Aorta (tissue), 5 donors: Measurements from ENCODE around the gene NRP2. TPM values are rescaled to one million over a fixed set of nuclear protein-coding genes. Genes with fewer than 3 reads are reported as not detected.

Experiments used
- ATAC-seq: fragments of 200-7000 bp; cut with Tn5 transposase; one replicate; pipeline ENCODE4 v1.9.1; 2022; ENCODE audit warnings: moderate library complexity; ENCODE audit not compliant: low FRiP score
- DNase-seq, 2 donors: peaks; one replicate each; pipeline ENCODE4 v3.0.0-alpha.2; 2020
- H3K27ac ChIP-seq, 2 donors: one replicate each; pipeline ENCODE4 v1.5.1; 2013; ENCODE audit warnings: low read length in 2 of 2, mild to moderate bottlenecking in 2 of 2, moderate library complexity in 2 of 2, control low read depth in 1 of 2, inconsistent platforms in 1 of 2, low read depth in 1 of 2
- H3K27me3 ChIP-seq, 2 donors: one replicate each; pipeline ENCODE4 v1.6.1; 2013; ENCODE audit warnings: control low read depth in 1 of 2, low read length in 1 of 2, mild to moderate bottlenecking in 1 of 2, moderate library complexity in 1 of 2; ENCODE audit not compliant: insufficient read depth in 2 of 2, control insufficient read depth in 1 of 2
- H3K36me3 ChIP-seq, 2 donors: one replicate each; pipeline ENCODE4 v1.6.1; 2013; ENCODE audit warnings: control low read depth in 1 of 2, low read length in 1 of 2, mild to moderate bottlenecking in 1 of 2; ENCODE audit not compliant: insufficient read depth in 2 of 2, control insufficient read depth in 1 of 2
- H3K4me1 ChIP-seq, 2 donors: one replicate each; pipeline ENCODE4 v1.6.1; 2013; ENCODE audit warnings: low read length in 2 of 2, control low read depth in 1 of 2, mild to moderate bottlenecking in 1 of 2, moderate library complexity in 1 of 2; ENCODE audit not compliant: insufficient read depth in 2 of 2, control insufficient read depth in 1 of 2
- H3K4me3 ChIP-seq, 2 donors: one replicate each; pipeline ENCODE4 v1.5.1; 2013; ENCODE audit warnings: low read length in 2 of 2, control low read depth in 1 of 2, mild to moderate bottlenecking in 1 of 2
- H3K9me3 ChIP-seq: one replicate; pipeline ENCODE4 v1.6.1; 2013; ENCODE audit warnings: mild to moderate bottlenecking, low read length; ENCODE audit not compliant: control insufficient read depth
- WGBS, 2 donors: extraction: QIAGEN DNeasy Blood & Tissue Kit; methylation state at CpG; one replicate each; pipeline ENCODE4 v1.1.7; 2013; 5-methylcytosine and 5-hydroxymethylcytosine counted together
- intact Hi-C, 2 donors: fragments of 100-400 bp; cut with DNase I; formaldehyde crosslinking; loops; one replicate each; pipeline versions ENCODE4 v1.14.2 to v1.15.0; 2022
- polyA plus RNA-seq, 2 donors: library from polyadenylated mRNA; stranded (reverse); fragments of 200-250 nt; gene quantifications; one replicate each; pipeline ENCODE4 v1.2.3, GENCODE V29; 2013
- total RNA-seq, 2 donors: library from RNA; stranded (reverse); fragmentation: NEBNext Ultra II Directional; extraction: Animal tissue kit (Norgen Biotek cat#: 25700); gene quantifications; one replicate each; pipeline ENCODE4 v1.2.1, GENCODE V29; 2021
- donor health status: healthy with polysubstance abuse.
- donor health status: Bipolar disorder and iron deficiency.
- donor health status: DM: no; HTN: no; CAD: no.
- donor health status: DM: no; HTN: no; CAD: no.
- donor health status: DM: yes; HTN: yes; CAD: no.

NRP2 gene
- total and polyA plus RNA-seq, 4 donors: 13.6 to 67.3 (median 28.5) TPM

- DNase-seq (no peak), ATAC-seq (no peak)
- H3K27ac ChIP-seq: peak overlapping the region in 1 of 2 donors; percentile 29
- intact Hi-C loops: loop anchor here in 1 of 2 donors (5.0 kb wide), 1 partner anchor 164 kb away; no protein-coding TSS in a partner anchor
- no peak overlapping the region for H3K4me3 ChIP-seq
- no peaks in the 10 kb centered on the region for H3K9me3 ChIP-seq
- H3K27me3 ChIP-seq: no peaks in the 10 kb centered on the region
- peaks cover 6% of the 10 kb centered on the region in 2 donors for H3K4me1 ChIP-seq
- H3K36me3 ChIP-seq: peaks cover 0 to 13% of the 10 kb centered on the region in 2 donors
Measured at GRCh38 chr2:205762881-205763280, 80.6 kb downstream of the NRP2 start.

- Histone ChIP-seq H3K27me3 (no peaks in the 10 kb centered on the region), H3K36me3 (peaks cover 0 to 15% of the 10 kb centered on the region in 2 donors), H3K4me1 (peaks cover 2% of the 10 kb centered on the region in 2 donors), H3K9me3 (no peaks in the 10 kb centered on the region), H3K4me3 (no peak overlapping the region), H3K27ac (peak overlapping the region in 1 of 2 donors; percentile 4)
- intact Hi-C loops: loop anchor here in 1 of 2 donors (5.0 kb wide), 1 partner anchor 164 kb away; no protein-coding TSS in a partner anchor
- peak; percentile 19 for ATAC-seq
- 36 to 40% methylated on average over 21 of the region's 21 CpGs for WGBS, 2 donors
- peak; percentile 62 to 82 for DNase-seq
Measured at GRCh38 chr2:205763708-205764211, 81.5 kb downstream of the NRP2 start.

GRCh38 chr2:205764270-205764746 is 82.0 kb downstream of the NRP2 start:
- WGBS, 2 donors: 71 to 74% methylated on average over 8 of the region's 8 CpGs
- H3K36me3 ChIP-seq: peaks cover 0 to 15% of the 10 kb centered on the region in 2 donors
- ATAC-seq (no peak), DNase-seq (no peak)
- intact Hi-C loops: loop anchor here in 1 of 2 donors (5.0 kb wide), 1 partner anchor 163 kb away; no protein-coding TSS in a partner anchor
- H3K4me3 ChIP-seq: no peak overlapping the region
- peaks cover 0 to 3% of the 10 kb centered on the region in 2 donors for H3K4me1 ChIP-seq
- H3K9me3 ChIP-seq: no peaks in the 10 kb centered on the region
- no peaks in the 10 kb centered on the region for H3K27me3 ChIP-seq
- peak overlapping the region in 1 of 2 donors; percentile 14 for H3K27ac ChIP-seq

- ATAC-seq (no peak), DNase-seq (no peak)
- Histone ChIP-seq H3K36me3 (peaks cover 0 to 15% of the 10 kb centered on the region in 2 donors), H3K27ac (no peak overlapping the region), H3K4me3 (no peak overlapping the region), H3K4me1 (peaks cover 0 to 2% of the 10 kb centered on the region in 2 donors), H3K27me3 (no peaks in the 10 kb centered on the region), H3K9me3 (no peaks in the 10 kb centered on the region)
- intact Hi-C loops: loop anchor here (5.0 kb wide), 1 partner anchor 122 kb away; no protein-coding TSS in a partner anchor
- 85 to 93% methylated on average over 8 of the region's 8 CpGs for WGBS, 2 donors
Measured at GRCh38 chr2:205765151-205765550, 82.8 kb downstream of the NRP2 start.

- peaks cover 0 to 12% of the 10 kb centered on the region in 2 donors for H3K36me3 ChIP-seq
- H3K9me3 ChIP-seq: no peaks in the 10 kb centered on the region
- H3K27ac ChIP-seq: no peak overlapping the region
- H3K27me3 ChIP-seq: no peaks in the 10 kb centered on the region
- peak; percentile 63 for ATAC-seq
- peaks cover 0 to 2% of the 10 kb centered on the region in 2 donors for H3K4me1 ChIP-seq
- intact Hi-C loops: loop anchor here (5.0 kb wide), 1 partner anchor 120 kb away; no protein-coding TSS in a partner anchor
- no peak overlapping the region for H3K4me3 ChIP-seq
- WGBS, 2 donors: 14% methylated on average over 9 of the region's 9 CpGs
- peak in 1 of 2 donors; percentile 65 for DNase-seq
Measured at GRCh38 chr2:205766779-205767359, 84.6 kb downstream of the NRP2 start.

- ATAC-seq: no peak
Measured at GRCh38 chr2:205767617-205768016, 85.3 kb downstream of the NRP2 start.

GRCh38 chr2:205768341-205768740 is 86.0 kb downstream of the NRP2 start:
- peaks cover 0 to 9% of the 10 kb centered on the region in 2 donors for H3K36me3 ChIP-seq
- intact Hi-C loops: loop anchor here (5.0 kb wide), 1 partner anchor 119 kb away; no protein-coding TSS in a partner anchor
- H3K4me1 ChIP-seq: peaks cover 0 to 2% of the 10 kb centered on the region in 2 donors
- H3K9me3 ChIP-seq: no peaks in the 10 kb centered on the region
- DNase-seq: no peak
- no peak for ATAC-seq
- H3K27ac ChIP-seq: peak overlapping the region in 1 of 2 donors; percentile 30
- H3K27me3 ChIP-seq: no peaks in the 10 kb centered on the region
- no peak overlapping the region for H3K4me3 ChIP-seq
- whole genome bisulfite sequencing, 2 donors: 79 to 90% methylated on average over 7 of the region's 7 CpGs

More at GRCh38 chr2:205767617-205768016, 85.3 kb downstream of the NRP2 start:
- Histone ChIP-seq H3K4me1 (peaks cover 0 to 2% of the 10 kb centered on the region in 2 donors), H3K27me3 (no peaks in the 10 kb centered on the region), H3K36me3 (peaks cover 0 to 9% of the 10 kb centered on the region in 2 donors), H3K27ac (no peak overlapping the region), H3K4me3 (no peak overlapping the region), H3K9me3 (no peaks in the 10 kb centered on the region)
- intact Hi-C loops: loop anchor here (5.0 kb wide), 1 partner anchor 120 kb away; no protein-coding TSS in a partner anchor
- DNase-seq: no peak
- 68 to 69% methylated on average over 5 of the region's 5 CpGs for WGBS, 2 donors

DNA sequence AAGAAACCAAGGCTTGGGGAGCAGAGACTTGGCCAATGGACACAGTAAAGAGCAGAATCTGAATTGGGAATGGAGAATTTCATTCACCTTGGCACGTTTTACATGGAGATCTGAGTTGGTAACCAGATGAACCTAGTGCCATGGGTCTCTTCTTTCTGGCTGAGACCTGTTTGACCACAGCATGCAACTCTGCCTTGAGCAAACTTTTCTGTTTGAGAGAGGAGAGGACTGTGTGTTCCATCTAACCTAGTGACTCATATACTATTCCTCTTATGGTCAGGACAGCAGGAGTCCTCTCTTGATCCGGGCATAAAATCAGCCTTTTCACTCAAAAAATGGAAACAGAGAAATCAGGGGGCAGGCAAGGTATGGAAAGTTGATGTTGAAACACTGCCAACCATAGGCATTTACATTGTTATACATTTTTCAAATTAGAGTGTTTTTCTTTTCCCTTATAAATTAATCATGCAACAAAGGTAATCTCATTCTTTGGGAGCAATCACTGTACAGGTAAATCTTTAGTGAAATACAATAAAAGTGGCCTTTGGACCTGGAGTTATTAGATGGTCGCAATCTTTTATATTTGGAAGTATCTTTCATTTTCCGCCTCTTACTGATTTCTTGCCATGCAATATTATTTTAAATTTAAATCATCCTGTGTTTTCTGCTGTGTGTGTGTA is 86.7 kb downstream of the NRP2 start:
- H3K27ac ChIP-seq: peak overlapping the region in 1 of 2 donors; percentile 30
- H3K9me3 ChIP-seq: no peaks in the 10 kb centered on the region
- no peak for ATAC-seq
- DNase-seq: no peak
- H3K36me3 ChIP-seq: peaks cover 0 to 9% of the 10 kb centered on the region in 2 donors
- WGBS, 2 donors: 68 to 79% methylated on average over 4 of the region's 4 CpGs
- no peaks in the 10 kb centered on the region for H3K27me3 ChIP-seq
- H3K4me1 ChIP-seq: peaks cover 0 to 2% of the 10 kb centered on the region in 2 donors
- intact Hi-C loops: loop anchor here (5.0 kb wide), 1 partner anchor 118 kb away; no protein-coding TSS in a partner anchor
- H3K4me3 ChIP-seq: no peak overlapping the region
